HG03457 (cell line): Measurements from ENCODE around the gene ACSL3.
A peak's percentile ranks its signal among the peaks of the same experiment; 100 is the strongest.
"Not testable (repeated sequence)": the region's sequence is repeated elsewhere in the genome, so short reads cannot be mapped to it uniquely, and the experiment has no call there.

Experiments
- ATAC-seq: cut with Tn5 transposase; IDR thresholded peaks from one replicate; pipeline ENCODE4 v1.9.1; 2021; ENCODE audit warnings: moderate number of reproducible peaks; ENCODE audit not compliant: unreplicated experiment

The ACSL3 gene

DNA sequence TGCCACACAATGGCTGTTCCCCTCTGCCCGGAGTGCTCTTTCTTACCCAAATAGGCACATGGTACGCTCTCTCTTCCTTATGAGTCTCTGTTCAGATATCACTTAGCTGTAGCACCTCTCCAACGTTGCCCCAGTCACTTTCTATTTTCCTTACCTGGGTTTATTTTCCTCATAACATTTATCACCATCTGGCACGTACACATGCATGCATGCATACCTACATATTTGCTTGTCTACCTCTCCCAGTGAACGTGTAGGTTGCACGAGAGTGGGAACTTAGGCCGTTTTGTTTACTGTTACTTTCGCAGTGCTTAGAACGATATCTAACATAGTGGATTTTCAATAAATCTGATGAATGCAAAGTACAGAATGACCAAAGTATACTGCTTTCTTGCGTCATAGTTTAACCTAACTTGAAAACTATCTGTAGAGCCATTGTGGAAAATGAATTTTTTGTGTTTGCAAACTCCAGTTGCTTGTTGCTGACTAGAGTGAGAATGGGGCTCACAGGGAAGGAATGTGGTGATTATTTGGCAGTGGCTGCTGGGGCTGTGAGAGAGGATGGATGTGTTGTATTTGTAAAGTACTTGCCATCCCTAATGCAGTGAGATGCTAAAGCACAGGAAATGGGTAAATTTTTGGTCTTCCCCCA, 47.1 kb downstream of the ACSL3 start:
- ATAC-seq: no peak

GRCh38 chr2:222909286-222909685, 48.5 kb downstream of the ACSL3 start:
- ATAC-seq: no peak

DNA sequence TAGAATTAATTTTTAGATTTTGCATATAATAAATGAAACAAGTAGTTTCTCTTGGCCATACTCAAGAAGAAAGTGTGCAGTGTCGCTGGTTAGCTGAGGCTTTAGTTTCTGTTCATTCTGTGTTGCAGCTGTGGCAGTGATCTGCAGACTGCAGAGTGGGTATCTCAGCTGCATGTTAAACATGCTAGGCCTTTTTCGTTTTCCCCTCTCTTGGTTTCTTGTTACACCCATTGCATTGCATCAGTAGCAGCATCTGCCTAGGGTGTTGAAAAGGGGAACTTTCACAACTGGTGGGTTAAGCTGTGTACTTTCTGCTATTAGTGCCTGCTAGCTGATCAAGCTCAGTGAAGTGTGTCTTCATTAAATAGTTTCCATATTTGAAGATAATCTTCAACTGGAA, 51.3 kb downstream of the ACSL3 start:
- peak; percentile 98 for ATAC-seq

DNA sequence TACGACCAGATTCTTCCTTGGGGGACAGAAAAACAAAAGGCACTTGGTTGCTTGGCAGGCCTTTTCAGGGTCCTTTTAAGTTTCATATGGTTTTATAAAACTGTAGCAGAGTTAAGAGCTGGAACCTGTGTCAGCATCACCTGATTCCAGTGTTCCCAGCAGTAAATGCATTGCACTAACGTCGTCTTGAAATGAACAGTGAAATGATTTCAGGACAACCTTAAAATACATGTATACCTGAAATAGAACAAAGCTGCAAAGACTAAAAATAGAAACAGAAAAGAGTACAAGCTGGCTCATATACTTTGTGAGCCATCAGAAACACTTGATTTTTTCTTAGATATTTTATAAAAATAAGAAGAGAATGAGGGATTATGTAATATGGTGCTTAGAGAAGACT, 51.9 kb downstream of the ACSL3 start:
- no peak for ATAC-seq

GRCh38 chr2:222915092-222915957, 54.5 kb downstream of the ACSL3 start:
- ATAC-seq: no peak

- no peak for ATAC-seq
Measured at GRCh38 chr2:222916229-222917197, 55.7 kb downstream of the ACSL3 start.

DNA sequence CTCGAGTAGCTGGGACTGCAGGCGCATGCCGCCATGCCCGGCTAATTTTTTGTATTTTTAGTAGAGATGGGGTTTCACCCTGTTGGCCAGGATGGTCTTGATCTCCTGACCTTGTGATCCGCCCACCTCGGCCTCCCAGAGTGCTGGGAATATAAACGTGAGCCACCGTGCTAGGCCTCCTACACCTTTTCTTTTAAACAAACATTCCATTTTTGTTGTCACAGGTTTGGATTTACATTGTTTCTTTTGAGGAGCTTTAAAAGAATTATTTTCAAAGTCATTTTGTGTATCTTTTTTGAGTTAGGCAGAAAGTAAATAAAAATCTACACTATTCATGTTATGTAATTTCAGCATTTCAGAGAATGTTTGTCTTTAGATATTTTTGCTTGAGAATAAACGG, 56.4 kb downstream of the ACSL3 start:
- ATAC-seq: not testable (repeated sequence)

DNA sequence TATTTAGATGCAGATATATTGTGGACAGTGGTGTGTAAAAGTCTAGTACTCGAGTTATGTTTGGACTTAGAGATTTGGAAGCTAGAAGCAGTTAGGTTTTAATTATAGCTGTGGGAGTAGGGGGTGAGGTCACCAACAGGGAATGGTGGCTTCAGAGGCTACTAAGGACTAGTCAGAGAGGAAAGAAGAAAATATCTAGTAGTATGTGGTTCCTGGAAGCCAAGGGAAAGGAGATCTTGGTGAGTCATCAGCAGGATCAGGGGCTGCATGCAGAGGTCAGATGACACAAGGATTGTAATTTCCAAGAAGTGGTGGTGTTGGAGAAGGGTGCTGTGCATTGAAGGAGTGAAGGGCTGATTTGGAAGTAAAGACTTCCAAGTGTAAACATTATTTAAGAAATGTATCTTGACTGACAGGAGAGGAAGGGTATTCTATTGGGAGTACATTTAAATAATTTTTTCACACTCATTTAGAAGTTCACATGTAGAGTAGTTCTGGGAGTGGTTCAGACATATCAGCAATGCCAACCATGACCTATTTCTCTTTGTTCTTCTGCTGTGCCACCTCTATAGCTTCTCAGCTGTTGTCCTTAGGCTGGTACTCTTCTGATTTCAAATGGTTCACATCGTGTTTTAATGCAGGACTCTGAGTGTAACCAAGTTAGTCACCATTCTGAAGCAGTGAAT, 59.1 kb downstream of the ACSL3 start:
- no peak for ATAC-seq

DNA sequence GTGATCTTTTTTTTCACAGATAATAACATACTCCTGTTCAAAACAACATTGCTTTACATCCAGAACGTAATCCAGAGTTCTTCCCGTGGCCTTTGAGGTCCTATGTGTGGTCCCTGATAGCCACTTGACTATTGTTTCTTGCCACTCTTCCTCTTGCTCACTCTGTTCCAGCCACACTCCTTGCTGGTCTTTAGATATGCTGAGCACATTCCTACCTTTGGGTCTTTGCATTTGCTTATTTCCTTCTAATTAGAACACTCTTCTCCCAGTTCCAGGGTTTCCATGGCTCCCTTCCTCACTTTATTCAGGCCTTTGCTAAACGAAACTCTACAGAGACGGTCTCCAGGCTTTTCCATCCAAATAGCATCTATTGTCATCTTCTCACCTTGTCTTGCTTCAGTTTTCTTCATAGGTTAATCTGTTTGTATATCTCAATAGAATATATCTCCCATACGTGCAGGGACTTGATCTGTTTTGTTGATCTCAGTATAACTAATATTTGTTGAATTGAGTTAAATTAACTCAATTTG, 59.9 kb downstream of the ACSL3 start:
- ATAC-seq: no peak

DNA sequence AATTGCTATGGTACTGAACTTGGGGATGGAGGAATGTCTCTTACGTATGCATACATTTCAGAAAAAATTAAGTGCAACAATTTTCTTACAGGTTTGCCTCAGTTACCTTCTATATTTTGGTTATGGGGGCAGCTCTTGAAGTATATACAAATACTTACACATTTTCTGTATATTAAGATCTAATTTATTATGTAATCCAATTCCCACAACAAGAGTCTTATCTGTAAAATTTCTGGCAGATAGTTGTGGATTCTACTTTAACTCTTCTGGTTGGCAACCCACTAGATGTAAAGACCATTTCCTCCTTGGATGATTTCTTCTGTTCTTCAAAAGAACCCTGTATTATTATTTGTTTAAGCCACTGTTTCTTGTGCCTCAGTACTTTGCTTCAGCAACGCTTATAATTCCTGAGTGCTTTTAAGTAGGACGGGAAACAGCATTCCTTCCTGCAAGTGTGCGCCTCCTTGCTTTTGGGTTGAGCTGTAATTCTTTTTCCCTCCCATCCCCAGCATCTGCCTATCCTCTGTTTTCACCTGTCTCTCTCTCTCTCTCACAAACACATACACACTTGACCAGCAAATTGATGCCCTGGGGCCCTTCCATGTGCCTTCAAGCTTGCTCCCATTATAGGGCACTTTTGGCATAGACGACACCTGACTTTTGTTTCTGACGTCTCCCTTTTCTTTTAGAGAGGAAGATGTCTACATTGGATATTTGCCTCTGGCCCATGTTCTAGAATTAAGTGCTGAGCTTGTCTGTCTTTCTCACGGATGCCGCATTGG, 61.4 kb downstream of the ACSL3 start:
- ATAC-seq: no peak

DNA sequence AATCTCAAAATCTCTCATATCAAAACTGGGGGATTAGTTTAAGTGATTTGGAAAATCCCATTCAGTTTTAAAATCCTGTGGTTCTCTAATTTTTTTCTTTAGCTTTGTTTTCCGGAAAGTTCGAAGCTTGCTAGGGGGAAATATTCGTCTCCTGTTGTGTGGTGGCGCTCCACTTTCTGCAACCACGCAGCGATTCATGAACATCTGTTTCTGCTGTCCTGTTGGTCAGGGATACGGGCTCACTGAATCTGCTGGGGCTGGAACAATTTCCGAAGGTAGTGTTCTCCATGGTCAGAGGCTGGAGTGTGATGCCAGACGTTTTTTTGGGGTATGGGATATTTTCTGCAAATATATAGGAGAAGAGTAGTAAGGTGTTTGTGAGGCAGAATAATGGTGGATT, 66.1 kb downstream of the ACSL3 start:
- no peak for ATAC-seq

DNA sequence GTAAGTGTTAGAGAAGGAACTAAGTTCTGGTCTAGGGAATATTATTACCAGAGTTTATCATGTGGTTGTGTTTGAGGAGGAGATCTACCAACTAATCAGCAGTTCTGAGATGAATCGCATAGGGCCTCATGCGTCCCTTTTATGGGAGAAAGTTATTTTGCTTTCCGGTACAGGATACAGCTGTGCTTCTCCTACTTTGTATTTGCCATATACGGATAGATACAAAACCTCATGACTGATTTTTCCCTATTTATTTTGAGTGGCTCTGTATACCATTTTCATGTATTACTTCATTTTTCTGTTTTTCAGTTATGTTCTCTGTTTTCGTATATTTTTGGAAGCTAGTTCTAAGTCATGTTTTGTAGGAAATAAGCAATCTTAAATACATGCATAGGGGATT, 66.8 kb downstream of the ACSL3 start:
- ATAC-seq: no peak

GRCh38 chr2:222928335-222928734, 67.5 kb downstream of the ACSL3 start:
- no peak for ATAC-seq

DNA sequence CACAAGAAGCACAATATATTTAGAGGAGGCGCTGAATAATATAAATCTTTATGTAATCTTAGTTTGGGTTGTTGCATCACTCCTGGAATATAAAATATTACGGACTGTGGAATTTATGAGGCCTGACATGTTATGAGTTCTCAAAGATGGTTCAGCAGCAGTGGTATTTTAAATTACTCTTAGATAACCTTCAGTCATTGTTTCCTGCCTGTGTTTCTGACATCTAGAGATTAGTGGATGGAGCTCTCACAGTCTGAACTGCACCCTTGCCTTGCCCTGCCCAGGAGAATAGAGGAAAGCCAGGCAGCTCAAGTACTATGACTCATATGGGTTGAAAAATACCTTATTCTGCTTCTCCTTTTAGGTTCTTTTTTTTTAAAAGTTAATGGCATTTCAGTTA, 70.0 kb downstream of the ACSL3 start:
- ATAC-seq: no peak

GRCh38 chr2:222931659-222932058, 70.8 kb downstream of the ACSL3 start:
- ATAC-seq: no peak

GRCh38 chr2:222933458-222933857, 72.6 kb downstream of the ACSL3 start:
- ATAC-seq: no peak

GRCh38 chr2:222935688-222936298, 75.0 kb downstream of the ACSL3 start:
- no peak for ATAC-seq

GRCh38 chr2:222936705-222937104, 75.9 kb downstream of the ACSL3 start:
- ATAC-seq: no peak

DNA sequence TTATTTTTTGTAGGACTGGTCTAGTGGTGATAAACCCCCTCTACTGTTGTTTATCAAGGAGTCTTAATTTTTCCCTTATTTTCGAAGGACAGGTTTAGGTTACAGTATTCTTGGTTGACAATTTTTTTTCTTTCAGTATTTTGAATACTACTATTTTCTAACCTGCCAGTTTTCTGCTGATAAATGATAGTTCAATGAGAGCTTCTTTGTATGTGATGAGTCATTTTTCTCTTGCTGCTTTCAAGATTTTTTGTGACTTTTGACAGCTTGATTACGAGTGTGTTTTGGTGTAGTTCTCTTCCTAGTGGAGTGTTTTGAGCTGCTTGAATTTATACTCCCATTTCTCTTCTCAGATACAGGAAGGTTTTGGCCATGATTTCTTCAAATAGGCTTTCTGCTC, 77.5 kb downstream of the ACSL3 start:
- ATAC-seq: no peak
